AG04449 (cell line): ENCODE measurements around the gene TRIO.
A peak's percentile ranks its signal among the peaks of the same experiment; 100 is the strongest.
"Not testable (repeated sequence)": the region's sequence is repeated elsewhere in the genome, so short reads cannot be mapped to it uniquely, and the experiment has no call there.

Source experiments
- CTCF ChIA-PET: fragments of 350-600 bp; formaldehyde crosslinking; extraction: SDS; loops from one replicate; lab custom pipeline; 2021; ENCODE audit warnings: antibody characterized with exemption; lab: Yijun Ruan, JAX
- POLR2A ChIA-PET: fragments of 400-600, 350-600 bp; formaldehyde crosslinking; extraction: SDS; loops from one replicate; lab custom pipeline; 2020; ENCODE audit warnings: antibody characterized with exemption, inconsistent platforms; lab: Yijun Ruan, JAX
- DNase-seq: peaks from one replicate; pipeline ENCODE4 v3.0.0-alpha.2; 2010; ENCODE audit warnings: low read depth, low spot score
- H3K4me3 ChIP-seq: 2 replicates; pipeline ENCODE4 v1.5.1; 2011; ENCODE audit warnings: low read depth, mild to moderate bottlenecking, control low read depth, low read length
- TF ChIP-seq, protein P1 (sequence below): IDR thresholded peaks from one replicate; pipeline ENCODE4 v1.5.1; 2011; ENCODE audit warnings: mild to moderate bottlenecking, moderate library complexity, low read length, control low read depth, inconsistent platforms; ENCODE audit not compliant: insufficient read depth; ENCODE audit errors: missing control alignments

TRIO gene

GRCh38 chr5:14388741-14389140 lies 245.6 kb downstream of the TRIO start:
- POLR2A ChIA-PET = no interaction called here
- DNase-seq = no peak
- TF ChIP-seq, protein P1, sequence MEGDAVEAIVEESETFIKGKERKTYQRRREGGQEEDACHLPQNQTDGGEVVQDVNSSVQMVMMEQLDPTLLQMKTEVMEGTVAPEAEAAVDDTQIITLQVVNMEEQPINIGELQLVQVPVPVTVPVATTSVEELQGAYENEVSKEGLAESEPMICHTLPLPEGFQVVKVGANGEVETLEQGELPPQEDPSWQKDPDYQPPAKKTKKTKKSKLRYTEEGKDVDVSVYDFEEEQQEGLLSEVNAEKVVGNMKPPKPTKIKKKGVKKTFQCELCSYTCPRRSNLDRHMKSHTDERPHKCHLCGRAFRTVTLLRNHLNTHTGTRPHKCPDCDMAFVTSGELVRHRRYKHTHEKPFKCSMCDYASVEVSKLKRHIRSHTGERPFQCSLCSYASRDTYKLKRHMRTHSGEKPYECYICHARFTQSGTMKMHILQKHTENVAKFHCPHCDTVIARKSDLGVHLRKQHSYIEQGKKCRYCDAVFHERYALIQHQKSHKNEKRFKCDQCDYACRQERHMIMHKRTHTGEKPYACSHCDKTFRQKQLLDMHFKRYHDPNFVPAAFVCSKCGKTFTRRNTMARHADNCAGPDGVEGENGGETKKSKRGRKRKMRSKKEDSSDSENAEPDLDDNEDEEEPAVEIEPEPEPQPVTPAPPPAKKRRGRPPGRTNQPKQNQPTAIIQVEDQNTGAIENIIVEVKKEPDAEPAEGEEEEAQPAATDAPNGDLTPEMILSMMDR = no peak
- H3K4me3 ChIP-seq = no peak overlapping the region
- CTCF ChIA-PET = interaction anchor here (0.8 to 4.1 kb wide), 7 partner anchors 11 to 412 kb away, joined by 3 to 27 read pairs (median 3); no protein-coding TSS in a partner anchor

DNA sequence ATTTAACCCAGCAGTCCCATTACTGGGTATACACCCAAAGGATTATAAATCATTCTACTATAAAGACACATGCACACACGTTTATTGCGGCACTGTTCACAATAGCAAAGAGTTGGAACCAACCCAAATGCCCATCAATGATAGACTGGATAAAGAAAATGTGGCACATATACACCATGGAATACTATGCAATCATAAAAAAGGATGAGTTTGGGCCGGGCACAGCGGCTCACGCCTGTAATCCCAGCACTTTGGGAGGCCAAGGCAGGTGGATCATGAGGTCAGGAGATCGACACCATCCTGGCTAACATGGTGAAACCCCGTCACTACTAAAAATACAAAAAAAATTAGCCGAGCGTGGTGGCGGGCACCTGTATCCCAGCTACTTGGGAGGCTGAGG lies 249.4 kb downstream of the TRIO start:
- POLR2A ChIA-PET, H3K4me3 ChIP-seq, DNase-seq: not testable (repeated sequence)
- CTCF ChIA-PET = interaction anchor here (3.3 kb wide), 1 partner anchor 9 kb away, joined by 10 read pairs; no protein-coding TSS in a partner anchor

GRCh38 chr5:14394365-14394764 lies 251.2 kb downstream of the TRIO start:
- CTCF ChIA-PET = interaction anchor here (1.1 to 9.5 kb wide), 5 partner anchors 8 to 254 kb away, joined by 3 to 151 read pairs (median 10); no protein-coding TSS in a partner anchor
- H3K4me3 ChIP-seq = no peak overlapping the region
- TF ChIP-seq, protein P1 = no peak
- POLR2A ChIA-PET = no interaction called here
- DNase-seq = no peak

- no peak for DNase-seq
- ChIA-PET POLR2A (interaction anchor here (0.7 kb wide), 1 partner anchor 326 kb away, joined by 3 read pairs; no protein-coding TSS in a partner anchor), CTCF (interaction anchor here (1.1 to 9.5 kb wide), 4 partner anchors 9 to 253 kb away, joined by 4 to 151 read pairs (median 10); no protein-coding TSS in a partner anchor)
- TF ChIP-seq, protein P1 = no peak
- no peak overlapping the region for H3K4me3 ChIP-seq
Measured at GRCh38 chr5:14395411-14395810, 252.3 kb downstream of the TRIO start.

- ChIA-PET CTCF (interaction anchor here (2.6 to 9.5 kb wide), 2 partner anchors 9 to 253 kb away, joined by 15 to 151 read pairs; no protein-coding TSS in a partner anchor), POLR2A (no interaction called here)
- TF ChIP-seq, protein P1 = no peak
- no peak overlapping the region for H3K4me3 ChIP-seq
- no peak for DNase-seq
Measured at GRCh38 chr5:14396066-14396465, 252.9 kb downstream of the TRIO start.

DNA sequence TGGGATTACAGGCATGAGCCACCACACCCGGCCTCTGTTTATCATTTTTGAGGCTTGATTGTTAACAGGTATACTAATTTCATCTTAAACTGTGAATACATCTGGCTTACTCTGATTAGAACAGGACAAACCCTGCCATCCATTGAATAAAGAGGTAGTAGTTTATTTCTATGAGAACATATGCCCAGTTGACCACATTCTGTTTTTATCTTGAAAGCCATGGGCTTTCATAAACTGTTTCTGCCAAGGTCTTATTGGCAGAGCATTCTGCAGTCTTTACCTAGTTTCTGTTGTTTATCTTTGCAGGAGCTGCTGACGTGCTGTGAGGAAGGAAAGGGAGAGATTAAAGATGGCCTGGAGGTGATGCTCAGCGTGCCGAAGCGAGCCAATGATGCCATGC lies 253.6 kb downstream of the TRIO start:
- TF ChIP-seq, protein P1 = no peak
- H3K4me3 ChIP-seq = no peak overlapping the region
- ChIA-PET POLR2A (no interaction called here), CTCF (interaction anchor here (1.2 to 9.5 kb wide), 3 partner anchors 10 to 252 kb away, joined by 4 to 151 read pairs (median 15); no protein-coding TSS in a partner anchor)
- no peak for DNase-seq

GRCh38 chr5:14397717-14398116 lies 254.6 kb downstream of the TRIO start:
- TF ChIP-seq, protein P1 = no peak
- peak; percentile 55 for DNase-seq
- CTCF ChIA-PET = interaction anchor here (0.7 to 9.5 kb wide), 13 partner anchors 11 to 251 kb away, joined by 3 to 151 read pairs (median 3); no protein-coding TSS in a partner anchor
- POLR2A ChIA-PET = no interaction called here
- H3K4me3 ChIP-seq = no peak overlapping the region
